ENCODE measurements around the gene ERCC8.

DNA sequence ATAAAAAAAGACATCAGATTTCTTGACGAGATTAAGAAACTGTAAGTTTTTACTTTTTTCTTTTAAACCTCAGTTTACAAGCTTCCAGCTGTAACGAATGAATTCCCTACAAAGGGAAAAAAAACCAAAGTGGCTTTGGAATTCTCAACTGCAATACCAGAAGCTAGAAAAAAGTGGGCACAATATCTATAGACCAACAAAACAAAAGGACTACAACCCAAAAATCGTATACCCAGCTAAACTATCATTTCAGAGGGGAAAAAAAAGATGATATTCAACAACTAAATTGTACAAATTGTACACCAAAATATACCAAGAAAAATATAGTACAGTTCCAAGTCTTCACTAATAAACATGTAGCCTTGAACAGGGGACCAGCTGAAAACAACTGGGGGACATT is 74.0 kb downstream of the ERCC8 start:
- no peak for TF ChIP-seq CEBPB (IDR thresholded peaks at IDR 0.05; ENCODE audit: low read depth)
- TF ChIP-seq POLR2A (IDR thresholded peaks at IDR 0.05; ENCODE audit: borderline replicate concordance, extremely low read depth, insufficient read depth, insufficient read length): no peak
